HG03520 (cell line): ENCODE measurements around the gene PCDHB11.
"Not testable (repeated sequence)": the region's sequence is repeated elsewhere in the genome, so short reads cannot be mapped to it uniquely, and the experiment has no call there.

Experiments
- ATAC-seq: cut with Tn5 transposase; IDR thresholded peaks from one replicate; pipeline ENCODE4 v1.9.1; 2021; ENCODE audit warnings: mild to moderate bottlenecking, moderate library complexity; ENCODE audit not compliant: unreplicated experiment

The PCDHB11 gene

DNA sequence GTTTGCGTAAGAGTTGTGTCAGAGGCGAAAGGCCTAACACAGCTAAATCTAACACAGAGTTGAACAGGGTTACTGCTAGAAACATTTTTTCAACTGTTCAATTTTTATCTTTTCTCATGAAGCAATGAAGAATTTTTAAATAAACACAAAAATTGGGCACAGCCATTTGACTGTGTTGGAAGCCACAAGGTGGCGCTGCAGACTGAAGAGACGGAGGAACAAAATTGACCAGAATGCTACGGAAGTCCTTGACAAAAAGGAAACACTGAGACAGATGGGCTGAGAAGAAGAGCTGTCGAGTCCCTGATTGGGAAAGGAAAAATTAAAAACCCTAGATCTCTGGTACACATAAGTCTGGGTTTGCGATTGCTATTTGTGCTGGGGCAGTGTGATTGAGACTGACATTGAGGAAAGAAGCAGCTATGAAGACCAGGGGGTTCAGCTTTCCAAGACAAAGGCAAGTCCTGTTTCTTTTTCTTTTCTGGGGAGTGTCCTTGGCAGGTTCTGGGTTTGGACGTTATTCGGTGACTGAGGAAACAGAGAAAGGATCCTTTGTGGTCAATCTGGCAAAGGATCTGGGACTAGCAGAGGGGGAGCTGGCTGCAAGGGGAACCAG, 12.4 kb upstream of the PCDHB11 start, which contains the start of gene PCDHB9:
Gene PCDHB9 (plus strand): TSS at position 265 of the 616 bp plus-strand sequence. CDS start 158 bp downstream, at position 423.
- no peak for ATAC-seq

DNA sequence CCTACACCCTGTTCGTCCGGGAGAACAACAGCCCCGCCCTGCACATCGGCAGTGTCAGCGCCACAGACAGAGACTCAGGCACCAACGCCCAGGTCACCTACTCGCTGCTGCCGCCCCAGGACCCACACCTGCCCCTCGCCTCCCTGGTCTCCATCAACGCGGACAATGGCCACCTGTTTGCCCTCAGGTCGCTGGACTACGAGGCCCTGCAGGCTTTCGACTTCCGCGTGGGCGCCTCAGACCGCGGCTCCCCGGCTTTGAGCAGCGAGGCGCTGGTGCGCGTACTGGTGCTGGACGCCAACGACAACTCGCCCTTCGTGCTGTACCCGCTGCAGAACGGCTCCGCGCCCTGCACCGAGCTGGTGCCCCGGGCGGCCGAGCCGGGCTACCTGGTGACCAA, 10.7 kb upstream of the PCDHB11 start:
- not testable (repeated sequence) for ATAC-seq

DNA sequence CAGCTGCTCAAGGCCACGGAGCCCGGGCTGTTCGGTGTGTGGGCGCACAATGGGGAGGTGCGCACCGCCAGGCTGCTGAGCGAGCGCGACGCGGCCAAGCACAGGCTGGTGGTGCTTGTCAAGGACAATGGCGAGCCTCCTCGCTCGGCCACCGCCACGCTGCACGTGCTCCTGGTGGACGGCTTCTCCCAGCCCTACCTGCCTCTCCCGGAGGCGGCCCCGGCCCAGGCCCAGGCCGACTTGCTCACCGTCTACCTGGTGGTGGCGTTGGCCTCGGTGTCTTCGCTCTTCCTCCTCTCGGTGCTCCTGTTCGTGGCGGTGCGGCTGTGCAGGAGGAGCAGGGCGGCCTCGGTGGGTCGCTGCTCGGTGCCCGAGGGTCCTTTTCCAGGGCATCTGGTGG, 10.3 kb upstream of the PCDHB11 start:
- not testable (repeated sequence) for ATAC-seq

DNA sequence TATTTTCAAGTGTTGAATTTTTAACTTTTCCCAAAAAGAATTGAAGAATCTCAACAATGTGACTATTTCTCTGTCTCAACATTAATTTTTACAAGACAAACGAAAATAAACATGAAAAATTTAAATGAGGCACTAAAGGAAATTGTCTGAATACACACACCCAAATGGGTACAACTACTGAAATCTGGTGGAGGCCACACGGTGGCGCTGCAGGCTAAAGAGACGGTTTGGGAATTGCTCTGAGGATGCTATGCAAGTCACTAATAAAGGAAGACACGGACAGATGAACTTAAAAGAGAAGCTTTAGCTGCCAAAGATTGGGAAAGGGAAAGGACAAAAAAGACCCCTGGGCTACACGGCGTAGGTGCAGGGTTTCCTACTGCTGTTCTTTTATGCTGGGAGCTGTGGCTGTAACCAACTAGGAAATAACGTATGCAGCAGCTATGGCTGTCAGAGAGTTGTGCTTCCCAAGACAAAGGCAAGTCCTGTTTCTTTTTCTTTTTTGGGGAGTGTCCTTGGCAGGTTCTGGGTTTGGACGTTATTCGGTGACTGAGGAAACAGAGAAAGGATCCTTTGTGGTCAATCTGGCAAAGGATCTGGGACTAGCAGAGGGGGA, 7.2 kb upstream of the PCDHB11 start, which contains the start of gene PCDHB10:
Gene PCDHB10 (plus strand): TSS at position 244 of the 616 bp plus-strand sequence. CDS start 200 bp downstream, at position 444.
- ATAC-seq = no peak

DNA sequence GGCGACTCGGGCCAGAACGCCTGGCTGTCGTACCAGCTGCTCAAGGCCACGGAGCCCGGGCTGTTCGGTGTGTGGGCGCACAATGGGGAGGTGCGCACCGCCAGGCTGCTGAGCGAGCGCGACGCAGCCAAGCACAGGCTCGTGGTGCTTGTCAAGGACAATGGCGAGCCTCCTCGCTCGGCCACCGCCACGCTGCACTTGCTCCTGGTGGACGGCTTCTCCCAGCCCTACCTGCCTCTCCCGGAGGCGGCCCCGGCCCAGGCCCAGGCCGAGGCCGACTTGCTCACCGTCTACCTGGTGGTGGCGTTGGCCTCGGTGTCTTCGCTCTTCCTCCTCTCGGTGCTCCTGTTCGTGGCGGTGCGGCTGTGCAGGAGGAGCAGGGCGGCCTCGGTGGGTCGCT, 5.1 kb upstream of the PCDHB11 start:
- ATAC-seq = not testable (repeated sequence)

DNA sequence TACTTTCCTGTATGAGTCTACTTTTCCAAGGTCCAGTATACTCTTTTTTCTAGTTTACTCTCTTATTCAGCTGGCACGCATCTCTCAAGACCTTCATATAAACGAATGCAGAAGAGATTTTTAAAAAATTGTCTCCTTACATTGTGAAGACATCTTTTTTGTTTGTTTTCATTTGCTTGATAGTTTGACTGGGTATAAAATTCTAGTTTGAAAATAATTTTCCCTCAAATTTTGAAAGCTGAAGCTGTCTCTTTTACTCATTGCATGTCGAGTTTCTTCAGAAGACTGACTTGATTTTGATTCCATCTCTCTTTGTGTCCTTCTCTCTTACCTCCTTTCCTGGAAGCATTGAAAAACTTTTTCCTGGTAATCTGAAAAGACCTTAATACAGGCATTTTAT, 3.1 kb upstream of the PCDHB11 start:
- no peak for ATAC-seq

DNA sequence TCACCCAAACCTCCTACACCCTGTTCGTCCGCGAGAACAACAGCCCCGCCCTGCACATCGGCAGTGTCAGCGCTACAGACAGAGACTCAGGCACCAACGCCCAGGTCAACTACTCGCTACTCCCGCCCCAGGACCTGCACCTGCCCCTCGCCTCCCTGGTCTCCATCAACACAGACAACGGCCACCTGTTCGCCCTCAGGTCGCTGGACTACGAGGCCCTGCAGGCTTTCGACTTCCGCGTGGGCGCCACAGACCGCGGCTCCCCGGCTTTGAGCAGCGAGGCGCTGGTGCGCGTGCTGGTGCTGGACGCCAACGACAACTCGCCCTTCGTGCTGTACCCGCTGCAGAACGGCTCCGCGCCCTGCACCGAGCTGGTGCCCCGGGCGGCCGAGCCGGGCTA, 1.7 kb downstream of the PCDHB11 start:
- ATAC-seq = not testable (repeated sequence)

DNA sequence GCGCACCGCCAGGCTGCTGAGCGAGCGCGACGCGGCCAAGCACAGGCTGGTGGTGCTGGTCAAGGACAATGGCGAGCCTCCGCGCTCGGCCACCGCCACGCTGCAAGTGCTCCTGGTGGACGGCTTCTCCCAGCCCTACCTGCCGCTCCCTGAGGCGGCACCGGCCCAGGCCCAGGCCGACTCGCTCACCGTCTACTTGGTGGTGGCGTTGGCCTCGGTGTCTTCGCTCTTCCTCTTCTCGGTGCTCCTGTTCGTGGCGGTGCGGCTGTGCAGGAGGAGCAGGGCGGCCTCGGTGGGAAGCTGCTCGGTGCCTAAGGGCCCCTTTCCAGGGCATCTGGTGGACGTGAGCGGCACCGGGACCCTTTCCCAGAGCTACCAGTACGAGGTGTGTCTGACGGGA, 2.2 kb downstream of the PCDHB11 start:
- not testable (repeated sequence) for ATAC-seq

DNA sequence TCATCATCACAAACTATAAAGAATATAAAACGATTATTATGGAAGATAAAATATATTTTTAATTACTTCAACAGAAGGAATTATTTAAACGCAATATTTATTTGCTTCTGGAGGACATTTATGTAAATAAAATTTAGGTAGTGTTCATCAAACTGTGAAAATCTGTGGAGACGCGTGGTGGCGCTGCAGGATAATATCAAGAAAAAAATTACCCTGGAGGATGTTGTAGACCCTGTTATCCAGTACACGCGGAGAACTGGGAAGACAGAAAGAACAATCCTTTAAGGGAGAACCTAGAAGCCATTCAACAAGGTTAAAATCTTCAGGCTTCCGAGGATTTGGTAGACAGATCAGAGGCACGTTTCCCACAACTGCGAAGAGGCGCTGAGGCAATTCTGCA, 9.1 kb downstream of the PCDHB11 start, which contains the start of gene PCDHB12:
Gene PCDHB12 (plus strand): TSS at position 242 of the 400 bp plus-strand sequence. CDS start 189 bp downstream, outside the sequence.
- ATAC-seq = no peak

DNA sequence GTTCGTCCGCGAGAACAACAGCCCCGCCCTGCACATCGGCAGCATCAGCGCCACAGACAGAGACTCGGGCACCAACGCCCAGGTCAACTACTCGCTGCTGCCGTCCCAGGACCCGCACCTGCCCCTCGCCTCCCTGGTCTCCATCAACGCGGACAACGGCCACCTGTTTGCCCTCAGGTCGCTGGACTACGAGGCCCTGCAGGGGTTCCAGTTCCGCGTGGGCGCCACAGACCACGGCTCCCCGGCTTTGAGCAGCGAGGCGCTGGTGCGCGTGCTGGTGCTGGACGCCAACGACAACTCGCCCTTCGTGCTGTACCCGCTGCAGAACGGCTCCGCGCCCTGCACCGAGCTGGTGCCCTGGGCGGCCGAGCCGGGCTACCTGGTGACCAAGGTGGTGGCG, 10.9 kb downstream of the PCDHB11 start:
- ATAC-seq = not testable (repeated sequence)

DNA sequence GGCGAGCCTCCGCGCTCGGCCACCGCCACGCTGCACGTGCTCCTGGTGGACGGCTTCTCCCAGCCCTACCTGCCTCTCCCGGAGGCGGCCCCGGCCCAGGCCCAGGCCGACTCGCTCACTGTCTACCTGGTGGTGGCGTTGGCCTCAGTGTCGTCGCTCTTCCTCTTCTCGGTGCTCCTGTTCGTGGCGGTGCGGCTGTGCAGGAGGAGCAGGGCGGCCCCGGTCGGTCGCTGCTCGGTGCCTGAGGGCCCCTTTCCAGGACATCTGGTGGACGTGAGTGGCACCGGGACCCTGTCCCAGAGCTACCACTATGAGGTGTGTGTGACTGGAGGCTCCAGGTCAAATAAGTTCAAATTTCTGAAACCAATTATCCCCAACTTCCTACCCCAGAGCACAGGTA, 11.4 kb downstream of the PCDHB11 start:
- ATAC-seq = not testable (repeated sequence)

DNA sequence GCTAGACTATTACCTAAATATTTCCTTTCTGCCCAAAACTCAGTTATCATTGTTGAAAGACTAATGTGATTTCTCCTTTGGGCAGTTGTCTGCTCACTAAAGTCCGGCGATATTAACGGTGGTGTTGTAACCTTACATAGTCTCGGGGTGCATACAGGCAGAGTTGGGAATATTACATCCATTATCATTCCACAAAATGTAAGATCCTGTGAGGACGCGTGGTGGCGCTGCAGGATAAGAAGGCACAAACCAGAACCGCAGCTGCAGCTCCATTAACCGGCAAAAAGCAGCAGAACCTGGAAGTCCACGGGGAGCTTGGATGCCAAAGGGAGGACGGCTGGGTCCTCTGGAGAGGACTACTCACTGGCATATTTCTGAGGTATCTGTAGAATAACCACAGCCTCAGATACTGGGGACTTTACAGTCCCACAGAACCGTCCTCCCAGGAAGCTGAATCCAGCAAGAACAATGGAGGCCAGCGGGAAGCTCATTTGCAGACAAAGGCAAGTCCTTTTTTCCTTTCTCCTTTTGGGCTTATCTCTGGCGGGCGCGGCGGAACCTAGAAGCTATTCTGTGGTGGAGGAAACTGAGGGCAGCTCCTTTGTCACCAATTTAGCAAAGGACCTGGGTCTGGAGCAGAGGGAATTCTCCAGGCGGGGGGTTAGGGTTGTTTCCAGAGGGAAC, 14.4 kb downstream of the PCDHB11 start, which contains the start of gene PCDHB13:
Gene PCDHB13 (plus strand): TSS at position 264 of the 684 bp plus-strand sequence. CDS start 205 bp downstream, at position 469.
- ATAC-seq = not testable (repeated sequence)

DNA sequence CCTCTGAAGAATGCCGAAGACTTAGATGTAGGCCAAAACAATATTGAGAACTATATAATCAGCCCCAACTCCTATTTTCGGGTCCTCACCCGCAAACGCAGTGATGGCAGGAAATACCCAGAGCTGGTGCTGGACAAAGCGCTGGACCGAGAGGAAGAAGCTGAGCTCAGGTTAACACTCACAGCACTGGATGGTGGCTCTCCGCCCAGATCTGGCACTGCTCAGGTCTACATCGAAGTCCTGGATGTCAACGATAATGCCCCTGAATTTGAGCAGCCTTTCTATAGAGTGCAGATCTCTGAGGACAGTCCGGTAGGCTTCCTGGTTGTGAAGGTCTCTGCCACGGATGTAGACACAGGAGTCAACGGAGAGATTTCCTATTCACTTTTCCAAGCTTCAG, 15.2 kb downstream of the PCDHB11 start:
- not testable (repeated sequence) for ATAC-seq

DNA sequence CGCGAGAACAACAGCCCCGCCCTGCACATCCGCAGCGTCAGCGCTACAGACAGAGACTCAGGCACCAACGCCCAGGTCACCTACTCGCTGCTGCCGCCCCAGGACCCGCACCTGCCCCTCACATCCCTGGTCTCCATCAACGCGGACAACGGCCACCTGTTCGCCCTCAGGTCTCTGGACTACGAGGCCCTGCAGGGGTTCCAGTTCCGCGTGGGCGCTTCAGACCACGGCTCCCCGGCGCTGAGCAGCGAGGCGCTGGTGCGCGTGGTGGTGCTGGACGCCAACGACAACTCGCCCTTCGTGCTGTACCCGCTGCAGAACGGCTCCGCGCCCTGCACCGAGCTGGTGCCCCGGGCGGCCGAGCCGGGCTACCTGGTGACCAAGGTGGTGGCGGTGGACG, 16.1 kb downstream of the PCDHB11 start:
- not testable (repeated sequence) for ATAC-seq

DNA sequence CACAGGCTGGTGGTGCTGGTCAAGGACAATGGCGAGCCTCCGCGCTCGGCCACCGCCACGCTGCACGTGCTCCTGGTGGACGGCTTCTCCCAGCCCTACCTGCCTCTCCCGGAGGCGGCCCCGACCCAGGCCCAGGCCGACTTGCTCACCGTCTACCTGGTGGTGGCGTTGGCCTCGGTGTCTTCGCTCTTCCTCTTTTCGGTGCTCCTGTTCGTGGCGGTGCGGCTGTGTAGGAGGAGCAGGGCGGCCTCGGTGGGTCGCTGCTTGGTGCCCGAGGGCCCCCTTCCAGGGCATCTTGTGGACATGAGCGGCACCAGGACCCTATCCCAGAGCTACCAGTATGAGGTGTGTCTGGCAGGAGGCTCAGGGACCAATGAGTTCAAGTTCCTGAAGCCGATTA, 16.6 kb downstream of the PCDHB11 start:
- ATAC-seq = not testable (repeated sequence)

DNA sequence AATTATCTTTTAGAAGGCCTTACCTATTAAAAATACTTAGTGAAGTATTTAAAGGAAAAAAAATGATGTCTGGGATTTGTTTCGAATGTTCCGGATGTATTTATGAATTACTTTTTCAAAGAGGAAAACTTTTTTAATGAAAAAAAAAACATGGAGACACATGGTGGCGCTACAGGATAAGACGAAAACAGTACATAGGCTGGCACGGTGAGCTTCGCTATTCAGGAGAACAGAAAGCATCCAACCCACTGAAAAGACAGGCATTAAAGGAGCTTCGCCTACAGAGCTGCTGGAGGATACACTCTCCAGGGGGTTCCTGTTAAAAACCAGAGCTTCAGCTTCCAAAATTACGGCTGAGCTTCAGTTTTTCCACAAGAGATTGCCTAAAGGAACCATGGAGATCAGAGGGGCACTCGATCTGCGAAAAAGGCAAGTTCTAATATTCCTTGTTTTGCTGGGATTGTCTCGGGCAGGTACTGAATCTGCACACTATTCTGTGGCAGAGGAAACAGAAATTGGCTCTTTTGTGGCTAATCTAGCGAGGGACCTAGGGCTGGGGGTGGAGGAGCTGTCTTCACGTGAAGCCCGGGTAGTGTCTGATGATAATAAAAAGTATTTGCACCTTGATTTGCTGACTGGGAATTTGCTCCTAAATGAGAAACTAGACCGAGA, 23.8 kb downstream of the PCDHB11 start, which contains the start of gene PCDHB14:
Gene PCDHB14 (plus strand): TSS at position 232 of the 672 bp plus-strand sequence. CDS start 163 bp downstream, at position 395.
- no peak for ATAC-seq

DNA sequence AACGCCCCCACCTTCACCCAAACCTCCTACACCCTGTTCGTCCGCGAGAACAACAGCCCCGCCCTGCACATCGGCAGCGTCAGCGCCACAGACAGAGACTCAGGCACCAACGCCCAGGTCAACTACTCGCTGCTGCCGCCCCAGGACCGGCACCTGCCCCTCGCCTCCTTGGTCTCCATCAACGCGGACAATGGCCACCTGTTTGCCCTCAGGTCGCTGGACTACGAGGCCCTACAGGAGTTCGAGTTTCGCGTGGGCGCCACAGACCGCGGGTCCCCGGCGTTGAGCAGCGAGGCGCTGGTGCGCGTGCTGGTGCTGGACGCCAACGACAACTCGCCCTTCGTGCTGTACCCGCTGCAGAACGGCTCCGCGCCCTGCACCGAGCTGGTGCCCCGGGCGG, 25.4 kb downstream of the PCDHB11 start:
- ATAC-seq = not testable (repeated sequence)

DNA sequence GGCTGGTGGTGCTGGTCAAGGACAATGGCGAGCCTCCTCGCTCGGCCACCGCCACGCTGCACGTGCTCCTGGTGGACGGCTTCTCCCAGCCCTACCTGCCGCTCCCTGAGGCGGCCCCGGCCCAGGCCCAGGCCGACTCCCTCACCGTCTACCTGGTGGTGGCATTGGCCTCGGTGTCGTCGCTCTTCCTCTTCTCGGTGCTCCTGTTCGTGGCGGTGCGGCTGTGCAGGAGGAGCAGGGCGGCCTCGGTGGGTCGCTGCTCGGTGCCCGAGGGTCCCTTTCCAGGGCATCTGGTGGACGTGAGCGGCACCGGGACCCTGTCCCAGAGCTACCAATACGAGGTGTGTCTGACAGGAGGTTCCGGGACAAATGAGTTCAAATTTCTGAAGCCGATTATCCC, 26.0 kb downstream of the PCDHB11 start:
- not testable (repeated sequence) for ATAC-seq

DNA sequence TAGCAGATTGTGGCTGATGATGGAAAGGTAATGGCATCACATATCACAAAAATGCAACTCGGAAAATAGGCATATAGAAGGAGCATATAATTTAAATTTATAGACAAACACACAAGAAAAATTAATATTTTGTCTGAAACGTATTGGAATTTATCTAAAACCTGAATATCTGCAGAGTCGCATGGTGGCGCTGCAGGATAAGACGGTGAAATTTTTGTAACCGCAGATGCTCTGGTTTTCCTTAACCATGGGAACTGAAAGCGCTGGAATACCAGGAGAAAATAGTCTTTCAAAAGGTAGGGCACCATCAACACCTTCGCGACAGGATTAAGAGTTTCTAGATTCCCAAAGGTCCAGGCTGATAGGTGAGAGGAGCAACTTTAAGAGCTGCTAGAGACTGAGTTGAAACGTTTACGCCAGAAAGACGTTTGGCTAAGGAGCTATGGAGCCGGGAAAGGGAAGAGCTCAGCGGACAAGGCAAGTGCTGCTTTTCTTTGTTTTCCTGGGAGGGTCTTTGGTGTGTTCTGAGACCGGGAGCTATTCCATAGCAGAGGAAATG, 34.8 kb downstream of the PCDHB11 start:
- ATAC-seq = no peak

DNA sequence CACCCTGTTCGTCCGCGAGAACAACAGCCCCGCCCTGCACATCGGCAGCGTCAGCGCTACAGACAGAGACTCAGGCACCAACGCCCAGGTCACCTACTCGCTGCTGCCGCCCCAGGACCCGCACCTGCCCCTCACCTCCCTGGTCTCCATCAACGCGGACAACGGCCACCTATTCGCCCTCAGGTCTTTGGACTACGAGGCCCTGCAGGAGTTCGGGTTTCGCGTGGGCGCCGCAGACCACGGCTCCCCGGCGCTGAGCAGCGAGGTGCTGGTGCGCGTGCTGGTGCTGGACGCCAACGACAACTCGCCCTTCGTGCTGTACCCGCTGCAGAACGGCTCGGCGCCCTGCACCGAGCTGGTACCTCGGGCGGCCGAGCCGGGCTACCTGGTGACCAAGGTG, 36.5 kb downstream of the PCDHB11 start:
- not testable (repeated sequence) for ATAC-seq
